HEK293 (cell line): ENCODE results near the gene PDE9A.

ENCODE experiments used
- CTCF ChIA-PET: fragments of 350-600 bp; formaldehyde crosslinking; extraction: SDS; loops from one replicate; lab custom pipeline; 2021; ENCODE audit warnings: antibody characterized with exemption; lab: Yijun Ruan, JAX
- POLR2A ChIA-PET: fragments of 300-600 bp; formaldehyde crosslinking; extraction: SDS; loops from one replicate; lab custom pipeline; 2020; ENCODE audit warnings: antibody characterized with exemption, inconsistent platforms; lab: Yijun Ruan, JAX
- H3K27ac ChIP-seq: fragments of 200-500 bp; sonication (Bioruptor generic); 2 replicates; pipeline ENCODE4 v1.5.1; 2014; ENCODE audit warnings: low read depth, low read length, control low read depth, inconsistent platforms; ENCODE audit errors: extremely low read depth
- H3K36me3 ChIP-seq, 2 experiments: fragments of 200-500 bp in 1 of 2; sonication (Bioruptor generic) in 1 of 2; 1 replicate in 1 of 2; 2 replicates in 1 of 2; pipeline ENCODE4 v1.5.1; 2014 to 2017; ENCODE audit warnings: inconsistent platforms in 2 of 2, low read length in 2 of 2; ENCODE audit not compliant: control insufficient read depth in 2 of 2, insufficient read depth in 1 of 2
- H3K4me1 ChIP-seq: fragments of 200-500 bp; sonication (Bioruptor generic); 2 replicates; pipeline ENCODE4 v1.5.1; 2014; ENCODE audit warnings: mild to moderate bottlenecking, low read length, inconsistent platforms; ENCODE audit not compliant: control insufficient read depth, insufficient read depth
- H3K4me3 ChIP-seq: 2 replicates; pipeline ENCODE4 v1.5.1; 2011; ENCODE audit warnings: low read depth, mild to moderate bottlenecking, control low read depth, low read length, moderate library complexity
- H3K9me3 ChIP-seq: fragments of 200-500 bp; sonication (Bioruptor generic); 2 replicates; pipeline ENCODE4 v1.5.1; 2014; ENCODE audit warnings: low read depth, low read length, inconsistent platforms; ENCODE audit not compliant: control insufficient read depth, insufficient read depth
- ATF2 ChIP-seq: fragments of 450-650 bp; formaldehyde crosslinking; IDR thresholded peaks from 2 replicates; pipeline ENCODE4 v1.5.1; 2016; ENCODE audit warnings: missing biosample characterization, missing genetic modification characterization, low read depth
- MYNN ChIP-seq: fragments of 450-650 bp; formaldehyde crosslinking; IDR thresholded peaks from 2 replicates; pipeline ENCODE4 v1.5.1; 2016; ENCODE audit warnings: missing biosample characterization, missing genetic modification characterization, borderline replicate concordance
- SALL2 ChIP-seq: fragments of 450-650 bp; formaldehyde crosslinking; IDR thresholded peaks from 2 replicates; pipeline ENCODE4 v1.5.0; 2017; ENCODE audit warnings: missing biosample characterization, mild to moderate bottlenecking, missing genetic modification characterization, borderline replicate concordance
- TRIM28 ChIP-seq: IDR thresholded peaks from 2 replicates; pipeline ENCODE4 v1.6.1; 2011; ENCODE audit warnings: low read length, control low read depth, borderline replicate concordance
- ZBTB21 ChIP-seq: fragments of 450-650 bp; formaldehyde crosslinking; IDR thresholded peaks from 2 replicates; pipeline ENCODE4 v1.5.1; 2017; ENCODE audit warnings: missing biosample characterization, missing genetic modification characterization
- ZBTB48 ChIP-seq: fragments of 450-650 bp; formaldehyde crosslinking; IDR thresholded peaks from 2 replicates; pipeline ENCODE4 v1.5.1; 2016; ENCODE audit warnings: missing biosample characterization, missing genetic modification characterization
- ZBTB8A ChIP-seq: fragments of 450-650 bp; formaldehyde crosslinking; IDR thresholded peaks from 2 replicates; pipeline ENCODE4 v1.5.1; 2016; ENCODE audit warnings: missing biosample characterization, missing genetic modification characterization
- ZNF202 ChIP-seq: fragments of 450-650 bp; formaldehyde crosslinking; IDR thresholded peaks from 2 replicates; pipeline ENCODE4 v1.5.1; 2016; ENCODE audit warnings: missing biosample characterization, missing genetic modification characterization, borderline replicate concordance
- ZNF274 ChIP-seq, 2 experiments: fragments of 200-500 bp in 1 of 2; fragments of 450-650 bp in 1 of 2; sonication (Bioruptor generic) in 1 of 2; formaldehyde crosslinking in 1 of 2; IDR thresholded peaks; 2 replicates each; pipeline versions ENCODE4 v1.5.1 to v1.6.1; 2014 to 2016; ENCODE audit warnings: borderline replicate concordance in 1 of 2, inconsistent platforms in 1 of 2, low read length in 1 of 2, missing biosample characterization in 1 of 2, missing genetic modification characterization in 1 of 2
- ZNF292 ChIP-seq: fragments of 450-650 bp; formaldehyde crosslinking; IDR thresholded peaks from 2 replicates; pipeline ENCODE4 v1.5.1; 2016; ENCODE audit warnings: low read depth, missing biosample characterization, missing genetic modification characterization, borderline replicate concordance
- ZNF324 ChIP-seq: fragments of 450-650 bp; formaldehyde crosslinking; IDR thresholded peaks from 2 replicates; pipeline ENCODE4 v1.5.1; 2016; ENCODE audit warnings: missing biosample characterization, missing genetic modification characterization
- ZNF473 ChIP-seq: fragments of 450-650 bp; formaldehyde crosslinking; IDR thresholded peaks from 2 replicates; pipeline ENCODE4 v1.5.1; 2017; ENCODE audit warnings: missing biosample characterization, missing genetic modification characterization
- ZNF518A ChIP-seq: fragments of 450-650 bp; formaldehyde crosslinking; conservative IDR thresholded peaks from 2 replicates; pipeline ENCODE4 v1.5.1; 2016; ENCODE audit warnings: low read depth, missing biosample characterization, missing genetic modification characterization
- ZNF561 ChIP-seq: fragments of 450-650 bp; IDR thresholded peaks from 2 replicates; pipeline ENCODE4 v1.5.1; 2018; ENCODE audit warnings: missing biosample characterization, missing genetic modification characterization, borderline replicate concordance
- ZNF621 ChIP-seq: fragments of 450-650 bp; formaldehyde crosslinking; IDR thresholded peaks from 2 replicates; pipeline ENCODE4 v1.5.1; 2017; ENCODE audit warnings: missing biosample characterization, missing genetic modification characterization
- ZNF624 ChIP-seq: fragments of 450-650 bp; formaldehyde crosslinking; IDR thresholded peaks from 2 replicates; pipeline ENCODE4 v1.5.1; 2017; ENCODE audit warnings: missing biosample characterization, missing genetic modification characterization
- ZNF701 ChIP-seq: fragments of 450-650 bp; formaldehyde crosslinking; IDR thresholded peaks from 2 replicates; pipeline ENCODE4 v1.5.1; 2016; ENCODE audit warnings: missing biosample characterization, missing genetic modification characterization
- ZNF837 ChIP-seq: fragments of 450-650 bp; formaldehyde crosslinking; IDR thresholded peaks from 2 replicates; pipeline ENCODE4 v1.5.1; 2016; ENCODE audit warnings: missing biosample characterization, missing genetic modification characterization
- TF ChIP-seq, protein P1 (sequence below): fragments of 450-650 bp; formaldehyde crosslinking; IDR thresholded peaks from 2 replicates; pipeline ENCODE4 v1.5.1; 2016; ENCODE audit warnings: missing biosample characterization, missing genetic modification characterization

PDE9A gene

DNA sequence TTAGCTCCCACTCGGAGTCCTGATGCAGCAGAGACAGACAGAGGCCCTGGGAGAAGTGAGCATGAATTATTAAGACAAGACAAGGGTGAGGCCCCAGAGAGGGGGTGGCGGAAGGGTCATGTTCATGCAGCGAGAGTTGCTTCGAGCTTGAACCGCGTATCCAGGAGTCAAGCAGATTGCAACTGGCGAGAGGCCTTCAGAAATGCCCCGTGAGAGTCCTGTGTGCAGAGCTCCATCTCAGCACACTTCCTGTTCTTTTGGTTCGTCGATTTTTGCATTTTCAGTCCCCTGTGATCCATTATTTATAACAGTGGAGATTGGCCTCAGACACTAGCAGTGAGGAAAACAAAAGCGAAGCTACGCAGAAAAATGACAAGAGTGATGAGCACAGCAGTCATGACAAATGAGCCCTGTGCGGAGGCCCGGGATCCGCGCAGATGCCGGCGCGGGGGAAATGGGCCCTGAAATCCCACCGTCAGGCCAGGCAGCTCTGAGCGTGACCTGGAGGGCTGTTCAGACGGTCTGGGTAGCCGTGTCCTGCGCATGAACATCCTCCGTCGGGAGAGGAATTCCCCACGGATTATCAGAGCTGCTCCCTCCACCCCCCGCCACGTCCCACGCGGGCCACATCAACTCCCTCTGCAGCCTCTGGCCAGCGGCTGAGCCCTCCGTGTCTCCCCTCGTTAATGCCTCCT, 15.0 kb downstream of the PDE9A start:
- ChIA-PET POLR2A (no interaction called here), CTCF (interaction anchor here (0.6 to 0.7 kb wide), 2 partner anchors 54 to 310 kb away, joined by 3 to 5 read pairs; no protein-coding TSS in a partner anchor)
- Histone ChIP-seq H3K36me3 (peaks cover 7 to 11% of the 10 kb centered on the region in 2 experiments; a peak in 2 of 3 replicates), H3K9me3 (no peaks in the 10 kb centered on the region), H3K4me3 (no peak overlapping the region), H3K4me1 (peaks cover 35% of the 10 kb centered on the region), H3K27ac (no peak overlapping the region)
- TF ChIP-seq MYNN (no peak), ZBTB8A (no peak), ZNF701 (no peak), TRIM28 (no peak), ZNF624 (tag by site-specific recombination) (no peak), ZNF473 (tag by site-specific recombination) (no peak), ZNF274 (IDR thresholded peaks at IDR 0.05; ENCODE audit: low read length) (no peak), ZNF274 (tag by site-specific recombination; IDR thresholded peaks at IDR 0.05; ENCODE audit: borderline replicate concordance) (no peak), ZNF518A (no peak), ZNF202 (tag by site-specific recombination) (no peak), ZBTB48 (tag by site-specific recombination) (no peak), SALL2 (tag by site-specific recombination) (no peak), ATF2 (no peak), ZNF292 (tag by site-specific recombination) (no peak), ZNF561 (tag by site-specific recombination) (no peak), ZNF837 (no peak), ZBTB21 (tag by site-specific recombination) (no peak), ZNF324 (no peak), ZNF621 (tag by site-specific recombination) (no peak)
- TF ChIP-seq, protein P1, sequence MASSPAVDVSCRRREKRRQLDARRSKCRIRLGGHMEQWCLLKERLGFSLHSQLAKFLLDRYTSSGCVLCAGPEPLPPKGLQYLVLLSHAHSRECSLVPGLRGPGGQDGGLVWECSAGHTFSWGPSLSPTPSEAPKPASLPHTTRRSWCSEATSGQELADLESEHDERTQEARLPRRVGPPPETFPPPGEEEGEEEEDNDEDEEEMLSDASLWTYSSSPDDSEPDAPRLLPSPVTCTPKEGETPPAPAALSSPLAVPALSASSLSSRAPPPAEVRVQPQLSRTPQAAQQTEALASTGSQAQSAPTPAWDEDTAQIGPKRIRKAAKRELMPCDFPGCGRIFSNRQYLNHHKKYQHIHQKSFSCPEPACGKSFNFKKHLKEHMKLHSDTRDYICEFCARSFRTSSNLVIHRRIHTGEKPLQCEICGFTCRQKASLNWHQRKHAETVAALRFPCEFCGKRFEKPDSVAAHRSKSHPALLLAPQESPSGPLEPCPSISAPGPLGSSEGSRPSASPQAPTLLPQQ = no peak
